SHP77 (cell line): ENCODE data around the gene ARPC1A.
A peak's percentile ranks its signal among the peaks of the same experiment; 100 is the strongest.
"Not testable (repeated sequence)": the region's sequence is repeated elsewhere in the genome, so short reads cannot be mapped to it uniquely, and the experiment has no call there.

Source experiments
- DNase-seq, 2 experiments: peaks; one replicate each; lab custom pipeline; 2025; lab: John Stamatoyannopoulos, UW

ARPC1A gene

GRCh38 chr7:99320371-99320770, 5.3 kb upstream of the ARPC1A start:
- no peak for DNase-seq

GRCh38 chr7:99322659-99323058, 3.0 kb upstream of the ARPC1A start:
- not testable (repeated sequence) for DNase-seq

GRCh38 chr7:99324559-99324958, 1.1 kb upstream of the ARPC1A start:
- no peak for DNase-seq

- no peak for DNase-seq
Observed at GRCh38 chr7:99325001-99325493, 651 bp upstream of the ARPC1A start.

GRCh38 chr7:99326408-99326782, 697 bp downstream of the ARPC1A start:
- no peak for DNase-seq

GRCh38 chr7:99330314-99330961, 4.7 kb downstream of the ARPC1A start:
- DNase-seq: not testable (repeated sequence)

- no peak for DNase-seq
Observed at GRCh38 chr7:99331002-99331401, 5.3 kb downstream of the ARPC1A start.

GRCh38 chr7:99339595-99339994, 13.9 kb downstream of the ARPC1A start:
- DNase-seq: no peak

- DNase-seq: no peak
Observed at GRCh38 chr7:99340659-99341058, 15.0 kb downstream of the ARPC1A start.

GRCh38 chr7:99344061-99344647, 18.5 kb downstream of the ARPC1A start:
- no peak for DNase-seq

GRCh38 chr7:99350641-99351040, 24.9 kb downstream of the ARPC1A start:
- not testable (repeated sequence) for DNase-seq

GRCh38 chr7:99352247-99352646, 26.5 kb downstream of the ARPC1A start:
- no peak for DNase-seq

- DNase-seq: no peak
Observed at GRCh38 chr7:99355098-99355497, 29.4 kb downstream of the ARPC1A start.

GRCh38 chr7:99357701-99358490, 32.2 kb downstream of the ARPC1A start:
- DNase-seq: no peak

- not testable (repeated sequence) for DNase-seq
Observed at GRCh38 chr7:99358521-99358920, 32.8 kb downstream of the ARPC1A start.

GRCh38 chr7:99359465-99360154, 33.9 kb downstream of the ARPC1A start:
- no peak for DNase-seq

GRCh38 chr7:99362801-99363200, 37.1 kb downstream of the ARPC1A start:
- no peak for DNase-seq

GRCh38 chr7:99363286-99363685, 37.6 kb downstream of the ARPC1A start:
- DNase-seq: no peak

- DNase-seq: peak in 1 of 2 experiments; percentile 25
Observed at GRCh38 chr7:99365318-99366141, 39.8 kb downstream of the ARPC1A start.

GRCh38 chr7:99366646-99367045, 40.9 kb downstream of the ARPC1A start:
- no peak for DNase-seq

GRCh38 chr7:99368750-99369389, 43.2 kb downstream of the ARPC1A start:
- no peak for DNase-seq
